ENCODE data around the gene OR2Z1. TPM values are rescaled to one million over a fixed set of nuclear protein-coding genes. Genes with fewer than 3 reads are reported as not detected.
"Not testable (repeated sequence)": the region's sequence is repeated elsewhere in the genome, so short reads cannot be mapped to it uniquely, and the experiment has no call there.

The OR2Z1 gene
- polyA plus RNA-seq, 1 donor from 2014 or later: not detected

DNA sequence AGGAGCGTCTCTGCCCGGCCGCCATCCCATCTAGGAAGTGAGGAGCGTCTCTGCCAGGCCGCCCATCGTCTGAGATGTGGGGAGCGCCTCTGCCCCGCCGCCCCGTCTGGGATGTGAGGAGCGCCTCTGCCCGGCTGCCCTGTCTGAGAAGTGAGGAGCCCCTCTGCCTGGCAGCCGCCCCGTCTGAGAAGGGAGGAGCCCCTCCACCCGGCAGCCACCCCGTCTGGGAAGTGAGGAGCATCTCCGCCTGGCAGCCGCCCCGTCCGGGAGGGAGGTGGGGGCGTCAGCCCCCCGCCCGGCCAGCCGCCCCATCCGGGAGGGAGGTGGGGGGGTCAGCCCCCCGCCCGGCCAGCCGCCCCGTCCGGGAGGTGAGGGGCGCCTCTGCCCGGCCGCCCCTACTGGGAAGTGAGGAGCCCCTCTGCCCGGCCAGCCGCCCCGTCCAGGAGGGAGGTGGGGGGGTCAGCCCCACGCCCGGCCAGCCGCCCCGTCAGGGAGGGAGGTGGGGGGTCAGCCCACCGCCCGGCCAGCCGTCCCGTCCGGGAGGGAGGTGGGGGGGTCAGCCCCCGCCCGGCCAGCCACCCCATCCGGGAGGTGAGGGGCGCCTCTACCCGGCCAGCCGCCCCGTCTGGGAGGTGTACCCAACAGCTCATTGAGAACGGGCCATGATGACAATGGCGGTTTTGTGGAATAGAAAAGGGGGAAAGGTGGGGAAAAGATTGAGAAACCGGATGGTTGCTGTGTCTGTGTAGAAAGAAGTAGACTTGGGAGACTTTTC is 18.0 kb downstream of the OR2Z1 start:
- not testable (repeated sequence) for H3K27ac ChIP-seq (ENCODE audit: low read length)

DNA sequence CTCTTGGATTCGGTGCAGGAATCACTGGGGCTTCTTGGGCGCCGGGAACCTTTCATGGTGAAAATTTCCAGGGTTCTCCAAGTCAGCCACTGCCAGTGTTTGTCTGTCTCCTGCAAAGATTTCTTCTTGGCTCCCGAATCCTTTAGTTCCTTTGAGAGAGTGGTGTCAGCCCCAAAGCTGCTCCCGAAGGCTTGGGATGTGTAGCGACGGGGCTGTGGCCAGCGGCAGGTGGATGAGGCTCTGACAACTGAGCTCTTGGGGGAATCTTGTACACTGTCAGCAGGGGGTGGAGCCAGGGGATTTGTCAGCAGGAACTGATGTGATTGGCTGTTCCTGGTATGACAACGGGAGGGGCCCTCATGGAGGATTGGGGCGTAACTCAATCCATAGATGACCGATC is 45.8 kb downstream of the OR2Z1 start:
- not testable (repeated sequence) for H3K27me3 ChIP-seq (ENCODE audit: insufficient read depth, low read depth, low read length); H3F3A ChIP-seq (ENCODE audit: insufficient read depth, low read length, poor library complexity, severe bottlenecking); H3K36me3 ChIP-seq (ENCODE audit: insufficient read depth, low read length); H3K4me3 ChIP-seq (ENCODE audit: low read length); H4K20me1 ChIP-seq (ENCODE audit: insufficient read depth); H3K4me2 ChIP-seq (ENCODE audit: low read length); H3K79me2 ChIP-seq (replicated peaks; ENCODE audit: insufficient read depth, low read length); H3K9me2 ChIP-seq (ENCODE audit: insufficient read depth, low read length); H3K9me3 ChIP-seq (ENCODE audit: low read length); H3K27ac ChIP-seq (ENCODE audit: low read length); H3K9ac ChIP-seq (ENCODE audit: low read length); H2AFZ ChIP-seq (ENCODE audit: low read depth, low read length)

More for the DNA sequence above, 18.0 kb downstream of the OR2Z1 start:
- not testable (repeated sequence) for H3K9me2 ChIP-seq (ENCODE audit: insufficient read depth, low read length); H3K4me2 ChIP-seq (ENCODE audit: low read length); H3K4me3 ChIP-seq (ENCODE audit: low read length); H4K20me1 ChIP-seq (ENCODE audit: insufficient read depth); H3K36me3 ChIP-seq (ENCODE audit: insufficient read depth, low read length); H3K27me3 ChIP-seq (ENCODE audit: insufficient read depth, low read depth, low read length); H3K9ac ChIP-seq (ENCODE audit: low read length); H3K79me2 ChIP-seq (replicated peaks; ENCODE audit: insufficient read depth, low read length); H2AFZ ChIP-seq (ENCODE audit: low read depth, low read length); H3F3A ChIP-seq (ENCODE audit: insufficient read depth, low read length, poor library complexity, severe bottlenecking); H3K9me3 ChIP-seq (ENCODE audit: low read length)

DNA sequence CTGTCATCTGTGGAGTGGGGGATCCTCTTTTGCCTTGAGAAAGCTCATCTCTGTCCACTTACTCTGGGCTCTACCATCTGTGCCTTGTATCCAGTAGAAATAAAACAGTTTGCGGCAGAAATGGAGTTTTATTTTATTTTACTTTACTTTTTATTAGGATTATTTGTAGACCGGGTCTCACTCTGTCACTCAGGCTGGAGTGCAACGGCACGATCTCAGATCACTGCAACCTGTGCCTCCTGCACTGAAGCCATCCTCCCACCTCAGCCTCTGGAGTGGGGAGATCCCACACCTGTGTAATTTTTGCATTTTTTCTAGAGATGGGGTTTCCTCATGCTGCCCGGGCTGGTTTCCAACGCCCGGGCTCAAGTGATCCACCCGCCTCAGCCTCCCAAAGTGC is 47.8 kb downstream of the OR2Z1 start:
- not testable (repeated sequence) for H3K9me2 ChIP-seq (ENCODE audit: insufficient read depth, low read length); H3K9me3 ChIP-seq (ENCODE audit: low read length); H2AFZ ChIP-seq (ENCODE audit: low read depth, low read length); H3K36me3 ChIP-seq (ENCODE audit: insufficient read depth, low read length); H3K79me2 ChIP-seq (replicated peaks; ENCODE audit: insufficient read depth, low read length); H3K27ac ChIP-seq (ENCODE audit: low read length); H3F3A ChIP-seq (ENCODE audit: insufficient read depth, low read length, poor library complexity, severe bottlenecking); H3K4me2 ChIP-seq (ENCODE audit: low read length); H4K20me1 ChIP-seq (ENCODE audit: insufficient read depth); H3K27me3 ChIP-seq (ENCODE audit: insufficient read depth, low read depth, low read length); H3K9ac ChIP-seq (ENCODE audit: low read length); H3K4me3 ChIP-seq (ENCODE audit: low read length)

DNA sequence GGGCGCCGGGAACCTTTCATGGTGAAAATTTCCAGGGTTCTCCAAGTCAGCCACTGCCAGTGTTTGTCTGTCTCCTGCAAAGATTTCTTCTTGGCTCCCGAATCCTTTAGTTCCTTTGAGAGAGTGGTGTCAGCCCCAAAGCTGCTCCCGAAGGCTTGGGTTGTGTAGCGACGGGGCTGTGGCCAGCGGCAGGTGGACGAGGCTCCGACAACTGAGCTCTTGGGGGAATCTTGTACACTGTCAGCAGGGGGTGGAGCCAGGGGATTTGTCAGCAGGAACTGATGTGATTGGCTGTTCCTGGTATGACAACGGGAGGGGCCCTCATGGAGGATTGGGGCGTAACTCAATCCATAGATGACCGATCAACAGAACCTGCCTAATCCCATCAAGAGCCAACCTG is 52.2 kb downstream of the OR2Z1 start:
- not testable (repeated sequence) for H3K9ac ChIP-seq (ENCODE audit: low read length); H3K4me2 ChIP-seq (ENCODE audit: low read length); H2AFZ ChIP-seq (ENCODE audit: low read depth, low read length); H3K36me3 ChIP-seq (ENCODE audit: insufficient read depth, low read length); H3K79me2 ChIP-seq (replicated peaks; ENCODE audit: insufficient read depth, low read length); H3K4me3 ChIP-seq (ENCODE audit: low read length); H3K9me2 ChIP-seq (ENCODE audit: insufficient read depth, low read length); H3F3A ChIP-seq (ENCODE audit: insufficient read depth, low read length, poor library complexity, severe bottlenecking); H3K27me3 ChIP-seq (ENCODE audit: insufficient read depth, low read depth, low read length); H4K20me1 ChIP-seq (ENCODE audit: insufficient read depth); H3K27ac ChIP-seq (ENCODE audit: low read length); H3K9me3 ChIP-seq (ENCODE audit: low read length)

Small RNA genes lying within 50 kb of the gene (small RNA-seq; reads per million reads assigned to genes)
- gene AC012616.1: 0 reads per million in 3 experiments

Other genes with a start within 250 kb of the OR2Z1 start
- gene PRAM1, start 219.0 kb upstream of the OR2Z1 start, polyA plus RNA-seq: 0.62 and 1.5 TPM in 2 replicates
- gene ZNF414, start 207.5 kb upstream of the OR2Z1 start, polyA plus RNA-seq: 3.4 and 13.4 TPM in 2 replicates
- 0.40 TPM in 2 replicates for gene MYO1F, start 144.2 kb upstream of the OR2Z1 start, polyA plus RNA-seq
- gene ADAMTS10, start 110.9 kb upstream of the OR2Z1 start, polyA plus RNA-seq: 99.4 and 143 TPM in 2 replicates
- gene NFILZ, start 91.0 kb upstream of the OR2Z1 start, polyA plus RNA-seq: not detected in 2 replicates
- gene ACTL9, start 22.8 kb upstream of the OR2Z1 start, polyA plus RNA-seq: not detected in 2 replicates
- gene ZNF558, start 110.7 kb downstream of the OR2Z1 start, polyA plus RNA-seq: 65.7 and 67.0 TPM in 2 replicates
- gene MBD3L1, start 110.7 kb downstream of the OR2Z1 start, polyA plus RNA-seq: not detected in 2 replicates